ENCODE results near the gene ELMO3.

Gene ELMO3

GRCh38 chr16:67195676-67196075 is 3.3 kb upstream of the ELMO3 start:
- no peak for DNase-seq (ENCODE audit: low read depth in 3 of 3)

DNA sequence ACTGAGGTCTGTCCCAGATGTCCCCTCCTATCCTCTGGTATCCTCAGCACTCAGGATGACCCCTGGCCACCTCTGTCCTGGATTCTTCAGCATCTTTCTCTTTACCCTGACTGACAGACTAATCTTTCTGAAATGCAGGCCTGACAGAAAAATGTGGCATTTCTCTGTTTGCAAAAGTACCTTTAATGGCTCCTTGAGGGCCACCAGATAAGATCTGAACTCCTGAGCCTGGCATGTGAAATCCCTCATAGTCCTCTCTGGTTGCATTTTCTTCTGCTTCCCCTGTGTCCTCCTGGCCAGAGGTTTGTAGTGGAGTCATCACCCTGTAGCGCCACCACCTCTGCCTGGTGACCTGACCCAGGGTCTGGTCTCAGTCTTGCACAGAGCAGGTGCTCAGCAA is 2.0 kb upstream of the ELMO3 start:
- DNase-seq (ENCODE audit: low read depth in 3 of 3), result no peak

GRCh38 chr16:67197704-67198103 is 1.2 kb upstream of the ELMO3 start:
- no peak for DNase-seq (ENCODE audit: low read depth in 3 of 3)

DNA sequence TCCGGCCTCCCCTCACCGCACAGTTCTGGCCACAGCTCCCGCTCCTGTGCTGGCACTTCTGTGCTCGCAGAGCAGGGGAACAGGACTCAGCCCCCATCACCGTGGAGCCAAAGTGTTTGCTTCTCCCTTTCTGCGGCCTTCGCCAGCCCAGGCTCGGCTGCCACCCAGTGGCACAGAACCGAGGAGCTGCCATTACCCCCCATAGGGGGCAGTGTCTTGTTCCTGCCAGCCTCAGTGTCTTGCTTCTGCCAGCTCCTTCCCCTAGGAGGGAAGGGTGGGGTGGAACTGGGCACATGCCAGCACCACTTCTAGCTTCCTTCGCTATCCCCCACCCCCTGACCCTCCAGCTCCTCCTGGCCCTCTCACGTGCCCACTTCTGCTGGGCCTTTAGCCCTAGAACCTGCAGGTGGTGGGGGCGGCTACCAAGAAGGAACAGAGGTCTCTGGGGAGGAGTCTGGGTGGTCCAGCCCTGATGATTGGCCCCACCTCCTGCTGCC is 645 bp upstream of the ELMO3 start:
- DNase-seq (ENCODE audit: low read depth in 3 of 3), result no peak

DNA sequence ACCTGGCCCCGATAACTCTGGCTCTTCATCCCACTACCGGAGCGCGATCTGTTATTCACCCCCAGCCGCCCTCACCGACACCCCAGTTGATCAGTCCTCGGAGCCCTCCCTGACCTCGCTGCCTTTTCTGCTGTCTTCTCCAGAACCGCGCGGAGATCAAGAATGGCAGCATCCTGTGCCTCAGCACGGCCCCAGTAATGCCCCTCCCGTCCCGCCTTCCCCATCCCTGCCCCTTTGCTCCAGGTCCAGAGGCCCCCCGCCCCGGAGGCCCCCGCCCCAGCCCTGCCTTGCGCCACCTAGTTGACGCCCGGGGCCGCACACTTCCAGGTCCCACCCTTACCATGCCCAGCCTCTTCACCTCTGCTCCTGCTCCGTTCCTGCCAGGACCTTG is 872 bp downstream of the ELMO3 start:
- DNase-seq (ENCODE audit: low read depth in 3 of 3), result no peak

DNA sequence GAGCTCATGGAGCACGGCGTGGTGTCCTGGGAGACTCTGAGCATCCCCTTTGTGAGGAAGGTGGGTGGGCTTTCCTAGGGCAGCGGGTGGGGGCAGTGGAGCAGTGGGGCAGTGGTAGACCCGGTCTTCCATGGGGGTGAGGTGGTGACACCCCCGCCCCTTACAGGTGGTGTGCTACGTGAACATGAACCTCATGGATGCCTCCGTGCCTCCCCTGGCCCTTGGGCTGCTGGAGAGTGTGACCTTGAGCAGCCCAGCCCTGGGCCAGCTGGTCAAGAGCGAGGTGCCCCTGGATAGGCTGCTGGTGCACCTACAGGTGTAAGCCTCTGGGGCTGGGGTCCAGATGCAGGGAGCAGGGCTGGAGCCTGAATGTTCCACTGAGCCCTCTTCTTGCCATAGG is 1.6 kb downstream of the ELMO3 start:
- no peak for DNase-seq (ENCODE audit: low read depth in 3 of 3)

DNA sequence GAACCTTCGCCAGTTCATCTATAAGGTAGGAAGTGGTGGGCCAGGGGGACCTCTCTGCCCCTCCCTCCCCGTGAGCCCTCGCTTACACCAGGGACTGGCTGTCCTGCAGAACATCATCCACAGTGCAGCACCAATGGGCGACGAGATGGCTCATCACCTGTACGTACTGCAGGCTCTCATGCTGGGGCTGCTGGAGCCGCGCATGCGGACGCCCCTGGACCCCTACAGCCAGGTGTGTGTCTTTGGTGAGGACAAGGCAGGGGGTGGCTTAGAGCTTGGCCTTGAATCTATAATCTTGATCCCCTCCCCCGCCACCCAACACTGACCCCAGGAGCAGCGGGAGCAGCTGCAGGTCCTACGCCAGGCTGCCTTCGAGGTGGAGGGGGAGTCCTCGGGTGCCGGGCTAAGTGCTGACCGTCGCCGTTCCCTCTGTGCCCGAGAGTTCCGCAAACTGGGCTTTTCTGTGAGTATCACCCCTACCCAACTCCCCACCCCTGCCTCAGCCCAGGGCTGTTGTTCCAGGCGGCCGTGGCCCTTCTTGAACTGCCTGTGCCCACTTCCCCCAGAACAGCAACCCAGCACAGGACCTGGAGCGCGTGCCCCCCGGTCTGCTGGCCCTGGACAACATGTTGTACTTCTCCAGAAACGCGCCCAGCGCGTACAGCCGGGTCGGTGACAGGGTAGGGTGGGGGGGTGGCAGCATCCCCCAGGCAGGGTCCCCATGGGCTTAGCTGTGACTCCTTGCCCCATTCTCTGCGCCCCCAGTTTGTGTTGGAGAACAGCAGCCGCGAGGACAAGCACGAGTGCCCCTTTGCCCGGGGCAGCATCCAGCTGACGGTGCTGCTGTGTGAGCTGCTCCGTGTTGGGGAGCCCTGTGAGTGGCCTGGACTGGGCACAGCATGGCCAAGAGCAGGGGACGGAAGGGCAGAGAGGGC is 2.7 kb downstream of the ELMO3 start:
- no peak for DNase-seq (ENCODE audit: low read depth in 3 of 3)

- no peak for DNase-seq (ENCODE audit: low read depth in 3 of 3)
Observed at GRCh38 chr16:67202426-67202825, 3.5 kb downstream of the ELMO3 start.

- no peak for DNase-seq (ENCODE audit: low read depth in 3 of 3)
Observed at GRCh38 chr16:67202956-67203493, 4.1 kb downstream of the ELMO3 start.

GRCh38 chr16:67204076-67204475 is 5.1 kb downstream of the ELMO3 start:
- no peak for DNase-seq (ENCODE audit: low read depth in 3 of 3)

GRCh38 chr16:67206129-67206837 is 7.4 kb downstream of the ELMO3 start:
- DNase-seq (ENCODE audit: low read depth in 3 of 3), result no peak

GRCh38 chr16:67206838-67207248 is 7.9 kb downstream of the ELMO3 start:
- no peak for DNase-seq (ENCODE audit: low read depth in 3 of 3)

- no peak for DNase-seq (ENCODE audit: low read depth in 3 of 3)
Observed at GRCh38 chr16:67207249-67208091, 8.5 kb downstream of the ELMO3 start.

DNA sequence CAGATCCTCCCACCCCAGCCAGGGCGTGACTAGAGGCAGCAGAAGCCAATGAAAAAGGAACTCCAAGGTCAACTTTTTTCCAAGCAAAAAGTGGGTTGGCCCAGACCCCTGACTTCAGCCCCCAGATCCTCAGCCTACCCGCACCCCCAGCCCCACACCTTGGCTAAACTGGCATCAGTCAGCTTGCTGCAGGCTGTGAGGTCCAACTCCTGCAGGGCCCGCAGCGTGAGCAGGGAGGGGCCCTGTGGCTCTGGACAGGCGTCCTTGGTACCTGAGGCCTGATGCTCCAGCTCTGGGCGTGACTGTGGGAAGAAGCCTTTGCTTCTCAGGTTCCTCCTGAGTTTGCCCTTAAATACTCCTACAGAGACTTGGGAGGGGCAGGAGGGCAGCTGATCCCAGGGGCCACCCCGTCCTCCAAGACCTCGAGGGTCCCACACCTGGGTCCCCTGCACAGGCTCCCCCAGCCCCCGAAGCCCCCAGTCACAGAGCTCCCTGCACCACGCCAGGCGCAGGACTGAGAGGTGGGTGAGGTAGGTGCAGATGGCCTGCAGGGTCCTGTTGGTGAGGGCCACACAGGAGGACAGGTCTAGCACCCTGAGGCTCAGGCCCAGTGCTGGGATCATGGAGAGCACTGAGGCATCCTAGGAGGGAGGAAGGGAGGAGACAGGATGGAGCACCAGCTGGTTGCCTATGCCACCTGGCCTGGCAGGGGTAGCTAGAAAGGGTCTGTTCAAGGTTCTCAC is 9.4 kb downstream of the ELMO3 start:
- DNase-seq (ENCODE audit: low read depth in 3 of 3), result no peak

GRCh38 chr16:67209565-67209964 is 10.6 kb downstream of the ELMO3 start:
- DNase-seq (ENCODE audit: low read depth in 3 of 3), result no peak

GRCh38 chr16:67210069-67210937 is 11.4 kb downstream of the ELMO3 start:
- DNase-seq (ENCODE audit: low read depth in 3 of 3), result no peak

DNA sequence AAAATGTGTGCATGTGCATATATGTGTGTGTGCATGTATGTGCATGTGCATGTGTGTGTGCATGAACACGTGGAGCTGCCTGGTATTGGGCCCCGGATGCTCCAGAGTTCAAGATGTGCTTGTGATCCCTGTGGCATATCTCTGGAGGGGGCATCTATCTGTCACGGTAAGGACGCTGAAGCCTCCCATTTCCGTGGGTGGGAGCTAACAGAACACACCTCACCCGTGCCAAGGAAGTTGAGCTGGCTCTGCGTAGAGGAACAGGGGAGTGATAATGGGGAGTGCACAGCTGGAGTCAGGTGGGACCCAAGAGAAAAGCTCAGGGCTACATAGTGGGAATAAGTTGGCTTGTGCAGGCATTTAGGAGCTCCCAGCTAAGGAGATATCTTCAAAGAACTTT is 12.7 kb downstream of the ELMO3 start:
- no peak for DNase-seq (ENCODE audit: low read depth in 3 of 3)

GRCh38 chr16:67212766-67213165 is 13.8 kb downstream of the ELMO3 start:
- DNase-seq (ENCODE audit: low read depth in 3 of 3), result no peak

- no peak for DNase-seq (ENCODE audit: low read depth in 3 of 3)
Observed at GRCh38 chr16:67213197-67214019, 14.5 kb downstream of the ELMO3 start.
